ENCODE data around the gene GALNT6. TPM values are rescaled to one million over a fixed set of nuclear protein-coding genes. Genes with fewer than 3 reads are reported as not detected.

GALNT6 gene
- total RNA-seq, 2 donors from 2014 or later, result 3.6 to 4.4 TPM

GRCh38 chr12:51409846-51410245 is 18.6 kb upstream of the GALNT6 start:
- intact Hi-C loops (cut with DNase I), result no loop called here
- DNase-seq (no peak), ATAC-seq (no peak)

DNA sequence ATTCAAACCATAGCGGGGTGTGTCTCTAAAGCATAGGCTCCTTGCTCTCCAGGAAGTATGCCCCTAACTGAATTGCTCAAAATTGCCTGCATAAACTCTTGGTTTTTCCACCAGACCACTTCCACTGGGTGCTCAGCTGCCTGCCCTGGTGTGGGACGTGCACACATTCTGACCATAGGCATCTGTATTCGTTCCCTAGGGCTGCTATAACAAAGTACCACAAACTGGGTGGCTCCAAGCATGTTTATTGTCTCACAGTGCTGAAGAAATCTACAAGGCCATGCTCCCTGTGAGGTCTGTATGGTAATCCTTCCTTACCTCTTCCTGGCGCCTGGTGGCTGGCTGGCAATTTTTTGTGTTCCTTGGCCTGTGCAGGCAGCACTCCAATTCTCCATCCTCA is 16.4 kb upstream of the GALNT6 start:
- ATAC-seq (no peak), DNase-seq (no peak)
- intact Hi-C loops (cut with DNase I), result no loop called here

DNA sequence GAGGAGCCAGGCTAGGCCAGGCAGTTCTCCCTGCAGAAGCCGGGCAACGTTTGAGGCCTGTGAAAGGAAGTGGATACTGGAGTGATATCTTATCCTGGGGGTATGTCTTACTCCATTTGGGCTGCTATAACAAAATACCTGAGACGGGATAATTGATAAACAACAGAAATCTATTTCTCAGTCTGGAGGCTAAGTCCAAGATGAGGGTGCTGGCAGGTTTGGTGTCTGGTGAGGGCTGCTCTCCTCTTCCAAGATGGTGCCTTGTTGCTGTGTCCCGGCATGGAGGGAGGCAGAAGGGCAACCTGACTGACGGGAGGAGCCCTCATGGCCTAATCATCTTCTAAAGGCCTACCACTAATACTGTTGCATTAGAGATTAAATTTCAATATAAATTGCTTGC is 15.7 kb upstream of the GALNT6 start:
- intact Hi-C loops (cut with DNase I), result no loop called here
- DNase-seq (no peak), ATAC-seq (no peak)

- ATAC-seq (no peak), DNase-seq (no peak)
- intact Hi-C loops (cut with DNase I), result no loop called here
Measured at GRCh38 chr12:51406290-51406689, 15.1 kb upstream of the GALNT6 start.

DNA sequence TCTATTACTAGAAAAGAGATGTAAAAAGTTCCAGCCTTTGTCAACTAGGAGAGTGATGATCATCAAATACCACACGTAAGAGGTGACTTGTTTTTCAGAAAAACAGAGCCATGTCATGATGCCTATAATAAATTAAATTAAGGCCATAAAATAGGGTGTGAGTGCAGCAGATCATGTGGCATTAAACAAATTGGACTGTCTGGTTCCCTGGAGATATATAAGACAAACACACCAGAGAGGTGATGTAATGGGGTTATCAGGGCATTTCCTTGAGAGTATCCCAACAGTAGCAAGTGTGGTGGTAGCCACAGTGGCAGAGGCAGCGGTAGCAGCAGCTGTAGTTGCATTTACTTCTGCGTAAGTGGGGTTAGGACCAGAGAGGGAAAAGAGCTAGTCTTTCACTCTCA is 14.6 kb upstream of the GALNT6 start:
- intact Hi-C loops (cut with DNase I), result no loop called here

DNA sequence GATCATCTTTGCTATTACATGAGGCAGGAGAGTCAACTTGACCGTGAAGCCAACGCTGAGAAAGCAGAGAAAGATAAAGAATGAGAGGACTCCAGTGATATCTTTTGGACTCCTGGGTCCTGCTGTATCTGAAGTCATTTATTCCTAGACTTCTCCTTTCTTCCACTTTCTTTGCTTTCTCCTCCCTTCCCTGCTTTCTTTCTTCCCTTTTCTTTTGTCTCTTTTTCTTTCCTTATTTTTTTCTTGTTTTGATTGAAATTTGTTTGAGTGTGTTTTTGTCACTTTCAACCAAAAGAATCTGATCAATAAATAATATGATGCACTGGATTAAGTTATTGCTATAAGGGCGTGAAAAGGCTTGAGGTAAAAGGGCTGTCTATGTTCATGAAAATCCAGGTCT is 13.4 kb upstream of the GALNT6 start:
- intact Hi-C loops (cut with DNase I), result no loop called here
- DNase-seq (no peak), ATAC-seq (no peak)

More for the DNA sequence above, 14.6 kb upstream of the GALNT6 start:
- ATAC-seq, result no peak
- no peak for DNase-seq

DNA sequence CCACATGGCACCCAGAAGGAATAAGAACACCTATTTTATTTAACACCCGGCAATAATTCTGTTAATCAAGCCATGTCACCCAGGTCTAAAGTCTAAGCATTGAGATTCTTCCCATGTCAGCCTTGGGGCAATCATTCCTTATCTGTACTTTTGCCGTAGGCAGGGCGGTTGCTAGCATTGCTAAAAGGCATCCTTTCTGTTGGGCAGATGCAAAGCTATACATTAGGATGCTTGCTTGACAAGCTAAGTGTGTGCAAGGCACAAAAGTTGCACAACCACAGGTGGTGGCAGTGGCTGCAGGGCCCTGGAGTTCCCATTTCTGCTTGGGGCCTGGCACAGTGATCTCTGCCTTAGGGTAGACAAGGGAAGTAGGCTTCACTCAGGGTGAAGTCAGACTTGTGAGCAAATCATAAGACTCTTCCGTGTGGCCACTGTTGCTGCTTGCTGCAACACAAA is 12.5 kb upstream of the GALNT6 start:
- intact Hi-C loops (cut with DNase I), result no loop called here
- ATAC-seq, result peak; percentile 53 to 72
- no peak for DNase-seq

DNA sequence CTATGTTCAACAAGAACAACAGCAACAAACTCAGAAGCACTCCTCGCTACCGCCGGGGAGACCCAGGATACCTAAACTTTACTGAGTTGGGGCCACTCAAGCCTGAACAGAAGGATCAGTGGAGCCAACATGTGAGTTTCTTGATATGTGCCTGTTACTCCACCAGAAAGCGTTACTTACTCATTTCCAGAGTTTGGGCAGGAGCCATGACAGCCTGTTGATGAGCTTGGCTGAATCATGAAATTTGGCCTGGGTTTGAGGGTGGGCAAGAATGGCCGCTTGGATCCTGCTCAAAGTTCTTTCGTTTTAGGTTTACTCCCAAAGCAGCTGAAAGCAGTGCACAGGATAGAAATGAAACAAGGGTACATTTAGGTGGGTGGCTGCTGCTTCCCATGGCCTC is 12.0 kb upstream of the GALNT6 start:
- DNase-seq, result no peak

GRCh38 chr12:51401900-51402299 is 10.7 kb upstream of the GALNT6 start:
- ATAC-seq, result peak in 1 of 2 donors; percentile 32

More for the DNA sequence above, 12.0 kb upstream of the GALNT6 start:
- peak in 1 of 2 donors; percentile 77 for ATAC-seq
- intact Hi-C loops (cut with DNase I), result no loop called here

DNA sequence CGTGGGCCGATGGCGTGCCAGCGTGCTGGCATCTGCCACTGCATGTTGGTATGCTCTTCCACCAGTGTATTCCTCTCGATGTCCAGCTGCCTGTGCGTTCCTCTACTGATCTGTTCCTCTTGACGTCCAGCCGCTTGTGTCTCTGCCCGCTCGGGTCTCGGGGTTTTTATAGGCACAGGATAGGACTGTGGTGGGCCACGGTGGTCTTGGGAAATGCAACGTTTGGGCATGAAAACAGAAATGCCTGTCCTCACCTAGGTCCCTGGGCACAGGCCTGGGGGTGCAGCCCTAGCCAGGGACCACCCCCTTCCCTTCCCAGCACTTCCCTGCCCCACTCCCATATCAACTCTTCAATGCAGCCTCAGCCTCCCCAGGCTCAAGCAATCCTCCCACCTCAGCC is 10.3 kb upstream of the GALNT6 start:
- no peak for ATAC-seq
- intact Hi-C loops (cut with DNase I), result no loop called here
- no peak for DNase-seq

More at GRCh38 chr12:51401900-51402299, 10.7 kb upstream of the GALNT6 start:
- no peak for DNase-seq
- intact Hi-C loops (cut with DNase I), result no loop called here

DNA sequence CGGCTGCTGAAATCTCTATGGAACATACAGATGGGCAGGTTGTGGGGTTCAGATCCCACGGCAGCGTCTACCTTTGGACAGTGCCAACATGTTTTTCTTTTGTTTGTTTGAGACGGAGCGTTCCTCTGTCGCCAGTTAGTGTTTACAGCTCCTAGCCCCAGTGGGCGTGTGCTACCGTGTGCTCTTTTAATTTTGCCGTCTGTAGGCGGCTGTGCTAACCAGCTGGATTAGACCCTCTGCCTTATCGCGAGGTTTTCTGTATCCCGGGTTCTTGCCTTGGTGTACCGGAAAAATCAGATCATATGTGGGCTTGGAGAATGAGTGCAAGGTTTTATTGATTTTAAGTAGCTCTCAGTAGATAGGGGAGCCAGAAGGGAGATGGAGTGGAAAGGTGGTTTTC is 9.8 kb upstream of the GALNT6 start:
- ATAC-seq (no peak), DNase-seq (no peak)
- intact Hi-C loops (cut with DNase I), result no loop called here

- intact Hi-C loops (cut with DNase I), result no loop called here
- no peak for DNase-seq
- ATAC-seq, result no peak
Measured at GRCh38 chr12:51399891-51400290, 8.7 kb upstream of the GALNT6 start.

DNA sequence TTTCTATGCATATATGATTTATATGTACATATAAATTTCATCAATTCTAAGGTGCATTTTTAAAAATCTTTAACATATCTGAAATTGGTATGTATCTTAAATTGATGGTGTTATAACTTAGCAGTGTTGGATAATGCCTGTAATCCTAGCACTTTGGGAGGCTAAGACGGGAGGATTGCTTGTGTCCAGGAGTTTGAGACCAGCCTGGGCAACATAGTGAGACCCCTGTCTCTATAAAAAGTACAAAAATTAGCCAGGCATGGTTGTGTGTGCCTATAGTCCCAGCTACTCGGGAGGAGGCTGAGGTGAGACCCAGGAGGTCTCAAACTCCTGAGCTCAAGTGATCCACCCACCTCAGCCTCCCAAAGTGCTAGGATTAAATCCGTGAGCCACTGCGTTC is 6.5 kb upstream of the GALNT6 start:
- intact Hi-C loops (cut with DNase I), result no loop called here
- no peak for ATAC-seq

GRCh38 chr12:51395283-51396230 is 4.4 kb upstream of the GALNT6 start:
- intact Hi-C loops (cut with DNase I), result no loop called here
- ATAC-seq (no peak), DNase-seq (no peak)

More for the DNA sequence above, 6.5 kb upstream of the GALNT6 start:
- DNase-seq, result no peak

DNA sequence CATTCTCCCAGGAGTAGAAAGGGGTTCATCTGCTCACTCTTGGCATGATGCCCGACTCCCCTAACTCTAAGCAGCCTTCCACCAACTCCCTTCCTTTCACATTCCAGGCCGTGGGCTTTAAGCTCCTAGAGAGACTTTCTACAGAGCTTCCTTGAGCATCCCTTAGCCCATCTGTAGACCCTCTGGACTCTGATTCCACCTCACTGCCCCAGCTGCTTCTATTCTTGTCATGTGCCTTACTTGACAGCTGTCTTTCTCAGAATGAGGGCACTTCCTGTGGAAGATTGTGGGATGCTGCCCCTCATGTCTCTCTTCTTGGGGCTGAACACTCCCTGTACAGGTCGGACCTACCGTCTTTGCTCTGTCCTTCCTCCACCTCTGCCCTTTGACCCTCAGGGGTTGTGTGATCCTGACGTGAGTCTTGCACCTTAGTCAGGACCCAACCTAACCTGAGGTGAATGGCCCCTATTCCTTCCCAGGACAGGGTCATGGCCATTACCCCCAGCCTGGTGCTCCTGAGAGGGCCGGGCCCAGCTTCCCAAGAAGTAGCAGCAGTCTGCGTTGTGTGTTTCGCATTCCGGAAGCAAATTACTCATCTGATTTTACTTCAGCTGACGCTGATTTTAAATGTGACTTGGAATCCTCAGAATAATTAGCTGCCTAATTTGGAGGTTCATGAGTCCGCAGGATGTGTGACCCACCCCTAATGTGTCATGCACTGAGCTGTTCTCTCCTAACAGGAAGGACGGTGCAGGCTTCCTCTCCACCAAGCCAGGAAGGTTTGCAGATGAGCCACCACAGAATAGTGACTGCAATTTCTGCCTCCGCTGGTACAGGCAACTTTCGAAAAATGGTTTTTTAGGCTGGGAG is 2.7 kb upstream of the GALNT6 start:
- intact Hi-C loops (cut with DNase I), result no loop called here
- ATAC-seq (peak in 1 of 2 donors; percentile 33), DNase-seq (no peak)

DNA sequence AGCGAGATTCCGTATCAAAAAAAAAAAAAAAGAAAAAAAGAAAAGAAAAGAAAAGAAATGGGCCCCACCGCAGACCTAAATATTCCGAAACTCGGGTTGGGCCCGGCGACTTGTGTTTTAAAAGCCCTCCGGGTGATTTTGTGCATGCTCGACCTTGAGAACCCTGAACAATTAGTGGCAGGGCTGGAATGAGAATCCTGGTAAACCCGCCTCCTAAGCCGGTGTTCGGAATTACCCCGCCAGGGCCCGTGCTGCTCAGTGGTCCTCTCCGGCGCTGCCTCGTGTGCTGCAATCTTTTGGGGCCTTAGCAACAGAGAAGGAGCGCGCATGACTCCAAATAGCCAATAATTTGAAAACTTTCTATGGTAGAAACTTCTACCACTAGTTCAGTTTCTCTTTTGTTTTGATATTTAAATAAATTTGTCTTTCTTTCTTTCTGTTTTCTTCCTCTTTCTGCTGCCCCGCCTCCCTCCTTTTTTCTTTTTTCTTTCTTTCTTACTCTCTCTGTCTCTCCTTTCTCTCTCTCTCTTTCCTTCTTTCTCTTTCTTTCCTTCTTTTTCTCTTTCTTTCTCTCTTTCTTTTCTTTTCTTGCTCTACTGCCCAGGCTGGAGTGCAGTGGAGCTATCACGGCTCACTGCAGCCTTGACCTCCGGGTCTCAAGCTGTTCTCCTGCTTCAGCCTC is 1.5 kb upstream of the GALNT6 start:
- intact Hi-C loops (cut with DNase I), result no loop called here
- DNase-seq, result no peak
- ATAC-seq, result peak in 1 of 2 donors; percentile 40

DNA sequence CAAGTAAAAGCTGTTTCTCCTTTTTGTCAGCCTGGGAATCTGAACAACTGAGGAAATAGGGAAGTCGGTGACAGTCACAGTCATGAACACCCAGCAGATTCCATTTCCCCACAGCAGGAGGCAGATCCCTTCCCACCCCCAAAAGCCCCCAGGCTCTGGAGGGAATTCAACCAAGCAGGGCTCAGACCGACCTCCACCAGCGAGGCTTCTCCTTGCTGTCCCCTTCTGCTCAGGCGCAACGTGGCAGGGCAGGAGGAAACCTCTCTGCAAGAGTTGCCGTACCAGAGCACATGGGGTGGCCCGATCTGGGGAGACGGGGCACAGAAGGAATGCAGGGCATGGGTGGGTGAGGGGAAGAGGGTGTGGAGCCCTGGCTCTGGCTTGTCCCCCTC is 319 bp downstream of the GALNT6 start:
- ATAC-seq (peak; percentile 13 to 33), DNase-seq (no peak)
- intact Hi-C loops (cut with DNase I), result no loop called here

DNA sequence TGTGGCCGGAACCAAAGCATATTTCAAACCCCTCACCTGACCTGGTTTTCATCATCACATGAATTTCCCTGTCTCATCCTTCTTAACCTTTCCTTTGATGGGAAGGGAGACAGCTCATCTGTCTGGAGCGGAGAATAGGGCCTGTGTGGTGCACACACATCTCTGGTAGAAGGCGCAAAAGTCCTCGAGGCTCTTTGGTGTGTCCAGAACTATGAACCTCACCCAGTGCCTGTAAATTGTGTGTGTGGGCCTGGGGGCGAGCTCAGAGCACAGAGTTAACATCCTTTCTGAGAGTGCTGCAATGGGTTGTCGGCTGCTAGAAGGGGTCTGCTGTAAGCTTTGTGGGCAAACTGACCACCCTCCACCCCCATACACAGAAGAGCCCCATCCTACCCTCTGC is 749 bp downstream of the GALNT6 start:
- DNase-seq, result no peak
- ATAC-seq, result no peak
- intact Hi-C loops (cut with DNase I), result no loop called here

- intact Hi-C loops (cut with DNase I), result no loop called here
- DNase-seq (no peak), ATAC-seq (peak in 1 of 2 donors; percentile 14)
Measured at GRCh38 chr12:51389302-51389999, 1.8 kb downstream of the GALNT6 start.

All from left cardiac atrium (tissue), 4 donors.